ENCODE measurements around the gene PHACTR2. TPM values are rescaled to one million over a fixed set of nuclear protein-coding genes. Genes with fewer than 3 reads are reported as not detected.
A peak's percentile ranks its signal among the peaks of the same experiment; 100 is the strongest.

Gene PHACTR2
- total and polyA plus RNA-seq, 11 donors: 10.2 to 101 (median 67.9) TPM

- Histone ChIP-seq H3K27me3 (no peaks in the 10 kb centered on the region), H3K4me1 (peaks cover 7 to 73% (median 40%) of the 10 kb centered on the region in 12 donors), H3K27ac (no peak overlapping the region), H3K36me3 (peaks cover 0 to 19% (median 5%) of the 10 kb centered on the region in 9 donors), H3K4me3 (no peak overlapping the region), H3K9me3 (no peaks in the 10 kb centered on the region)
- no peak for TF ChIP-seq POLR2A (IDR thresholded peaks at IDR 0.05)
- TF ChIP-seq, protein P1, sequence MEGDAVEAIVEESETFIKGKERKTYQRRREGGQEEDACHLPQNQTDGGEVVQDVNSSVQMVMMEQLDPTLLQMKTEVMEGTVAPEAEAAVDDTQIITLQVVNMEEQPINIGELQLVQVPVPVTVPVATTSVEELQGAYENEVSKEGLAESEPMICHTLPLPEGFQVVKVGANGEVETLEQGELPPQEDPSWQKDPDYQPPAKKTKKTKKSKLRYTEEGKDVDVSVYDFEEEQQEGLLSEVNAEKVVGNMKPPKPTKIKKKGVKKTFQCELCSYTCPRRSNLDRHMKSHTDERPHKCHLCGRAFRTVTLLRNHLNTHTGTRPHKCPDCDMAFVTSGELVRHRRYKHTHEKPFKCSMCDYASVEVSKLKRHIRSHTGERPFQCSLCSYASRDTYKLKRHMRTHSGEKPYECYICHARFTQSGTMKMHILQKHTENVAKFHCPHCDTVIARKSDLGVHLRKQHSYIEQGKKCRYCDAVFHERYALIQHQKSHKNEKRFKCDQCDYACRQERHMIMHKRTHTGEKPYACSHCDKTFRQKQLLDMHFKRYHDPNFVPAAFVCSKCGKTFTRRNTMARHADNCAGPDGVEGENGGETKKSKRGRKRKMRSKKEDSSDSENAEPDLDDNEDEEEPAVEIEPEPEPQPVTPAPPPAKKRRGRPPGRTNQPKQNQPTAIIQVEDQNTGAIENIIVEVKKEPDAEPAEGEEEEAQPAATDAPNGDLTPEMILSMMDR (IDR thresholded peaks at IDR 0.05): no peak
- WGBS, 4 donors: 77 to 88% (median 79%) methylated on average over 1 of the region's 1 CpG
- DNase-seq: no peak
- intact Hi-C loops (cut with DNase I): loop anchor here in 6 of 10 donors (5.0 to 10.0 kb wide), 6 partner anchors 53 to 92 kb away; partner anchors contain the start of genes LTV1 (in 1 of the 6) and PHACTR2 (in 1 of the 6)
- no peak for ATAC-seq
Measured at GRCh38 chr6:143749891-143750290, 72.1 kb downstream of the PHACTR2 start.

DNA sequence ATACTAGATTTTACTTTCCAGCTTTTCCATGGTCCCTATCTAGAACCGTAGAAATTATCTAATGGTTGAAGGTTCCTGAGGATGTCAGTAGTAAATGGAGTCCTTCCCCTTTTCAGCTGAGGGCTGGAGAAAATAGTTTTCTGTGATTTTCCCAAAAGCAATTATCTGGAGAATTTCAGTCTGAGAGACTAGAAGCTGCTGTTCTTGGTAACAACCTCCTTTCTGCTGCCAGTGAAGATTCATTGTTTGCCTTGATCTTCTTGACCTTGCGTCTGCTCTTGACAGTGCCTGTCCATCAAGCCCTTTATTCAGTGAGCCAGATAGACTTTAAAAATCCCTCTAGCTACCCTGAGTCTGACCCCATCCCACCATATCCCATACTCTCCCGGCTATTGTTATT, 73.1 kb downstream of the PHACTR2 start:
- Histone ChIP-seq H3K4me1 (peaks cover 2 to 69% (median 31%) of the 10 kb centered on the region in 12 donors), H3K27me3 (no peaks in the 10 kb centered on the region), H3K4me3 (no peak overlapping the region), H3K9me3 (no peaks in the 10 kb centered on the region), H3K36me3 (peaks cover 0 to 26% (median 13%) of the 10 kb centered on the region in 9 donors), H3K27ac (peak overlapping the region in 1 of 12 donors; percentile 3)
- DNase-seq: no peak
- ATAC-seq: no peak
- TF ChIP-seq, protein P1 (IDR thresholded peaks at IDR 0.05): no peak
- TF ChIP-seq POLR2A (IDR thresholded peaks at IDR 0.05): no peak
- intact Hi-C loops (cut with DNase I): no loop called here
- WGBS, 4 donors: 52 to 73% (median 65%) methylated on average over 3 of the region's 3 CpGs

DNA sequence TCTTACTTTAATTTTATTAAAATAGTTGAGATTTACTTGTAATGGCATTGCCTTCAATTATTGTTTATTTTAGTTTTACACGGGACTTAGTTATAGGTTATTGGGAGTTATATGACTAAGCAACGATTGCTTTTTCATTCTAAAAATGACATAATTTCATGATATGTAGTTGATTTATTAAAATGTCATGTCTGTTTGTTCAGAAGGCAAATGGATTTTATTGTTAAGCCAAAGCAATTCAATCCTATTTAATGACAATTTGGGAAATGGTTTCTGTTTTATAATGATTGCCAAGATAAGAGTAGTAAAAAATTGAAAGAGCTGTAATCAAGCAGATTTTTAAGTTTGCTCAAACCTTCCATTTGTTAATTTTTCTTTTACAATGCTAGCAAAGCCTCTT, 74.7 kb downstream of the PHACTR2 start:
- intact Hi-C loops (cut with DNase I): no loop called here
- TF ChIP-seq, protein P1 (IDR thresholded peaks at IDR 0.05): no peak
- TF ChIP-seq POLR2A (IDR thresholded peaks at IDR 0.05): no peak
- H3K27me3 ChIP-seq: no peaks in the 10 kb centered on the region

GRCh38 chr6:143753678-143754077, 75.9 kb downstream of the PHACTR2 start:
- Histone ChIP-seq H3K27me3 (no peaks in the 10 kb centered on the region), H3K4me3 (no peak overlapping the region), H3K4me1 (peaks cover 0 to 46% (median 12%) of the 10 kb centered on the region in 12 donors), H3K9me3 (no peaks in the 10 kb centered on the region), H3K27ac (no peak overlapping the region), H3K36me3 (peaks cover 0 to 43% (median 24%) of the 10 kb centered on the region in 9 donors)
- 88 to 92% (median 89%) methylated on average over 4 of the region's 4 CpGs for WGBS, 4 donors
- intact Hi-C loops (cut with DNase I): no loop called here
- DNase-seq (no peak), ATAC-seq (no peak)
- TF ChIP-seq, protein P1 (IDR thresholded peaks at IDR 0.05): no peak
- TF ChIP-seq POLR2A (IDR thresholded peaks at IDR 0.05): no peak

More for the DNA sequence above, 74.7 kb downstream of the PHACTR2 start:
- DNase-seq (no peak), ATAC-seq (no peak)
- whole genome bisulfite sequencing, 4 donors: 91 to 97% (median 93%) methylated on average over 2 of the region's 2 CpGs
- Histone ChIP-seq H3K36me3 (peaks cover 0 to 36% (median 18%) of the 10 kb centered on the region in 9 donors), H3K27ac (no peak overlapping the region), H3K4me3 (no peak overlapping the region), H3K9me3 (no peaks in the 10 kb centered on the region), H3K4me1 (peaks cover 0 to 53% (median 18%) of the 10 kb centered on the region in 12 donors)

Measured in heart left ventricle (tissue), 16 donors.